ENCODE results near the gene NKAIN1.

The NKAIN1 gene

DNA sequence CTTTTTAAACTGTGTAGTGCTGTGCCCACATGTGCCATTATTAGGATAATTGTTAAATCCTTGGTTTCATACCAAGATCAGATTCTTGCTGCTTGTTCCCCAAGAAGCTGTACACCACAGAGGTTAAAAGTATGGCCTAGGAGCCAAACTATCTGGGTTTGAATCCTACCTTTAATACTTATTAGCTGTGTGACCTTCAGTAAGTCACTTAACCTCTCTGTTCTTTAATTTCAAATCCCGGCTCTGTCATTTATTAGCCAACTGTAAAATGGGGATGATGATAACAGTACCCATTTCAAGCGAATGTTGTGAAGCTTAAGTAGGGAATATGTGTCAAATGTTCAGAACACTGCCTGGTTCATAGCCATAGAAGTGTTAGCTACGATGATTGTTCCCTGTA is 32.6 kb downstream of the NKAIN1 start:
- TF ChIP-seq, protein P1, sequence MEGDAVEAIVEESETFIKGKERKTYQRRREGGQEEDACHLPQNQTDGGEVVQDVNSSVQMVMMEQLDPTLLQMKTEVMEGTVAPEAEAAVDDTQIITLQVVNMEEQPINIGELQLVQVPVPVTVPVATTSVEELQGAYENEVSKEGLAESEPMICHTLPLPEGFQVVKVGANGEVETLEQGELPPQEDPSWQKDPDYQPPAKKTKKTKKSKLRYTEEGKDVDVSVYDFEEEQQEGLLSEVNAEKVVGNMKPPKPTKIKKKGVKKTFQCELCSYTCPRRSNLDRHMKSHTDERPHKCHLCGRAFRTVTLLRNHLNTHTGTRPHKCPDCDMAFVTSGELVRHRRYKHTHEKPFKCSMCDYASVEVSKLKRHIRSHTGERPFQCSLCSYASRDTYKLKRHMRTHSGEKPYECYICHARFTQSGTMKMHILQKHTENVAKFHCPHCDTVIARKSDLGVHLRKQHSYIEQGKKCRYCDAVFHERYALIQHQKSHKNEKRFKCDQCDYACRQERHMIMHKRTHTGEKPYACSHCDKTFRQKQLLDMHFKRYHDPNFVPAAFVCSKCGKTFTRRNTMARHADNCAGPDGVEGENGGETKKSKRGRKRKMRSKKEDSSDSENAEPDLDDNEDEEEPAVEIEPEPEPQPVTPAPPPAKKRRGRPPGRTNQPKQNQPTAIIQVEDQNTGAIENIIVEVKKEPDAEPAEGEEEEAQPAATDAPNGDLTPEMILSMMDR (conservative IDR thresholded peaks at IDR 0.05; ENCODE audit: low read depth): no peak
- CTCF ChIA-PET: interaction anchor here (0.9 kb wide), 1 partner anchor 27 kb away, joined by 5 read pairs; no protein-coding TSS in a partner anchor
- POLR2A ChIA-PET (ENCODE audit: low non-redundant PET): no interaction called here
- H3K27ac ChIP-seq: no peak overlapping the region
- no peak for DNase-seq (ENCODE audit: low spot score)

DNA sequence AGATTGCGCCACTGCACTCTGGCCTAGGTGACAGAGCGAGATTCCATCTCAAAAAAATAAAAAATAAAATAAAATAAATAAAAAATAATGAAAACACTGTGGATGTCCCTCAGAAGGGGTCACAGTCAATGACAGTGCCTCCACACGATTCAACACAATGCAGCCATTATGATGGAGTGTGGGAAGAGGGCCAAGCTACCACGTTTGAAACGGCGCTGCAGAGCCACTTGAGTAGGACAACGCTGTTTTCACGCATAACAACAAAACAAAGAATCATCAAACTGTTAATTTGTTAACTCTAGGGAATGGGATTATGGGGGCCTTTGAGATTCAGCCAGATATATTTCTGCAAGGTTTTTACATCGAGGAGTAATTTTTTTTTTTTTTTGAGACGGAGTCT is 36.5 kb downstream of the NKAIN1 start:
- no peak for DNase-seq (ENCODE audit: low spot score)
- TF ChIP-seq, protein P1 (conservative IDR thresholded peaks at IDR 0.05; ENCODE audit: low read depth): no peak
- CTCF ChIA-PET: interaction anchor here (0.6 kb wide), 1 partner anchor 19 kb away, joined by 7 read pairs; no protein-coding TSS in a partner anchor
- POLR2A ChIA-PET (ENCODE audit: low non-redundant PET): no interaction called here
- H3K27ac ChIP-seq: no peak overlapping the region

DNA sequence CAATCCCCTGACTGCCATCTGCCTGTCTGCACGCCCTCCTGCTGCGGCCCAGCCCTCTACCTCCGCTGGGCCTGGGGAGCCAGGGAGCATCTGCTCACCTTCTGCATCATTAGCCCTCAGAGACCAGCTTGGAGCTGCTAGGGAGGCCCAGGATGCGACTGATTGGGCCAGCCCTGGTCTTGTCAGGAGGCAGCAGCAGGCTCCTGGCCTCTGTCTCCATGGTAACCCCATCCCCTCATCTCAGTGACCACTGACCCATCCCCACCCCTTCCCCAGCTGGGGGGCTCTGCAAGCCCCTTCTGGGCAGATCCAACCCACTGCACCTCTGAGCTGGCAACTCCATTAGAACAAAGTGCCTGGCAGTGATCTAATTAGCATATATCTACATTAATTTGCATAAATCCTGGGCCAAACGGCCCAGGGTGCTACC is 37.7 kb downstream of the NKAIN1 start:
- DNase-seq (ENCODE audit: low spot score): no peak
- H3K27ac ChIP-seq: no peak overlapping the region
- CTCF ChIA-PET: no interaction called here
- POLR2A ChIA-PET (ENCODE audit: low non-redundant PET): no interaction called here
- TF ChIP-seq, protein P1 (conservative IDR thresholded peaks at IDR 0.05; ENCODE audit: low read depth): no peak

DNA sequence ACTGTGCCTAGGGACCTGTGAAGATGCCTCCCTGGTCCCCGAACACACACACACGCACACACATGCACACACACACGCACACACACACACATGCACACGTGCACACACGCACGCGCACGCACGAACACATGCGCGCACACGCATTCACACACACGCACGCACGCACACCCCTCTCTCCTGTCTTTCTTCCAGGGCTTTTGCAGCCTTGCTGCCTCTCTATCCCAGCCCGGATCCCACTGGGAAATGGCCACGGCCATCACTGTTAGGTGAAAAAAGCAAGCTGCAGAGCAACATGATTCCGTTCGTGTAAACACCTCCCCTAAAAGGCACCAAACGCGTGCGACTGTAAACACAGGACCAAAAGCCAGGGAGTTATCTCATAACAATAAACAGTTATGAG is 39.7 kb downstream of the NKAIN1 start:
- POLR2A ChIA-PET (ENCODE audit: low non-redundant PET): no interaction called here
- no peak overlapping the region for H3K27ac ChIP-seq
- CTCF ChIA-PET: no interaction called here
- no peak for DNase-seq (ENCODE audit: low spot score)
- TF ChIP-seq, protein P1 (conservative IDR thresholded peaks at IDR 0.05; ENCODE audit: low read depth): no peak

DNA sequence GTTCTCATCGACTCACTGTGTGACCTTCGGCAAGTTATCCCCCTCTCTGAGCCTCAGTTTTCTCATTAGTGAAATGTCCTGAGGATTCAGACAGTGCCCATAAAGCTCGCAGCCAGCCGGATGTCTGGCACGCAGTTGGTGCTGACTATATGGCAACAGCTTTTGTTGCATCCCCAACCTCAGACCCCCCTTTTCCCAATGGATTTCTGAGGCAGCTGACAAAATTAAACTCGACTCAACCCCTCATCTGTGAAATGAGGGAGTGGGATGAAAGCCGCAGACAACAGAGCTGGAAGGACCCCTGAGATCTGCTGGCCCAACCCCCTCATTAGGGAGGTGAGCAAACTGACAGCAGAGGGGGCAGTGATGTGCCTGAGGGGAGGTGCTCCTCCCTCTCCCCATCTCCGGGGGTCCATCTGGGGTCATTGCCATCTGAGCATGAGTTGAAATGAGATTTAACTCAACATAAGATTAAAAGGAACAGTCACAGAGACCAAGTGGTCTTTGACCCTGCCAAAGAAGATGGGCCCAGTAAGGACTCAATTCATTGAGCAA is 40.4 kb downstream of the NKAIN1 start:
- DNase-seq (ENCODE audit: low spot score): no peak
- POLR2A ChIA-PET (ENCODE audit: low non-redundant PET): no interaction called here
- no peak overlapping the region for H3K27ac ChIP-seq
- TF ChIP-seq, protein P1 (conservative IDR thresholded peaks at IDR 0.05; ENCODE audit: low read depth): no peak
- CTCF ChIA-PET: interaction anchor here (0.6 kb wide), 1 partner anchor 82 kb away, joined by 3 read pairs; no protein-coding TSS in a partner anchor

DNA sequence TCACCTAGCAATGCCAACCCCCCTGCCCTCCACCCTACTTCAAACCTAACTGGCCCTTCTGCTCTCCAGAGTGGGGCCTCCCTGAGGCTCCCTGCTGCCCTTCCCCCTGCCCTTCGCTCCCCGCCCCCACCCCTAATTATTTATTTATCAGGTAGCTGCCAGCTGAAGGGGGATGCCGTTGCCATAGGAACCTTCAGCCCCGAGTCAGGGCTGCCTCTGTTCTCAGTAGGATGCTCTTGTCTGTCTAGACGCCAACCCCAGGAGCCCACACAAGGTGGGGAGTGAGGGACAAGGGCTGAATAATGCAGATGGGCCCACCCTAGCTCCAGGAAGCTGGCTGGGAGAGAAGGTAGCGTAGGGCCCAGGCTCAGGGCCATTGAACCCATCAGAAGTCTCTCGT is 41.1 kb downstream of the NKAIN1 start:
- TF ChIP-seq, protein P1 (conservative IDR thresholded peaks at IDR 0.05; ENCODE audit: low read depth): no peak
- ChIA-PET CTCF (interaction anchor here (0.6 kb wide), 1 partner anchor 82 kb away, joined by 3 read pairs; no protein-coding TSS in a partner anchor), POLR2A (ENCODE audit: low non-redundant PET) (no interaction called here)
- no peak for DNase-seq (ENCODE audit: low spot score)
- H3K27ac ChIP-seq: no peak overlapping the region

Data from RWPE1 (cell line).